NCI-H1048 (cell line): ENCODE results near the gene SCAMP1.
"Not testable (repeated sequence)": the region's sequence is repeated elsewhere in the genome, so short reads cannot be mapped to it uniquely, and the experiment has no call there.

Experiments used
- DNase-seq: peaks from one replicate; lab custom pipeline; 2025; lab: John Stamatoyannopoulos, UW

Gene SCAMP1

DNA sequence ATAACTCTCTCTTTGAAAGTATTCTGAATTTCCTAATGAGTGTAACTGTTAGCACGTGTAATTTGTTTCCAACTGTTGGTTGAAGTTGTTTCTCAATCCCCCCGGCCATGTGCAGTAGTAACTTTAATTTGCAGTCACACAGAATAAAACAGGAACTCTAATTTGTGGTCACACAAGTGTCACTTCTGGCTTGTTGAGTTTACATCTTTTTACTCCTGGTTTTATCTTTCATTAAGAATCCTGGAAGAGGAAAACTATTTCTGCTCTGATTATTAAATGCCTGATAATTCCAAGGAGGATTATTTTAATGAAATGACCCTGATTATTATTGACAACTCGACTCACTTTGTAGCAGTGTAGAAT lies 1.2 kb downstream of the SCAMP1 start:
- DNase-seq: no peak

DNA sequence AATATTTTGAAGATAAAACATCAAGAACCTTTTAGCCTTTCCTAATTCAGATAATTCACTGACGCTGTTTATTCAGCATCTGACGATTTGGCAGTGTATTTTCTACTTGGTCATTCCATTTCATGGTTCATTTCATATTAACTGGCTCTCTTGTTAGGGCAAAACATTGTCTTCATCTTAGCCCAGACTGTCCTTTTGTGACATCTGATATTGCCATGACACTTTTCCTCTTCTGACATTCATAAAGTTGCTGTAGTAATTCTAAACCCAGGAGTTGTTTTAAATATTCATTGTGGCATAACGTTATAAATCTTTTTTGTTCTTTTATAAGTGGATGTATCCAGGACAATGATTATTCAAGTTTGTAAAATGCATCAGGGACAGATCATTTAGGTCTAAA lies 1.8 kb downstream of the SCAMP1 start:
- DNase-seq: no peak

DNA sequence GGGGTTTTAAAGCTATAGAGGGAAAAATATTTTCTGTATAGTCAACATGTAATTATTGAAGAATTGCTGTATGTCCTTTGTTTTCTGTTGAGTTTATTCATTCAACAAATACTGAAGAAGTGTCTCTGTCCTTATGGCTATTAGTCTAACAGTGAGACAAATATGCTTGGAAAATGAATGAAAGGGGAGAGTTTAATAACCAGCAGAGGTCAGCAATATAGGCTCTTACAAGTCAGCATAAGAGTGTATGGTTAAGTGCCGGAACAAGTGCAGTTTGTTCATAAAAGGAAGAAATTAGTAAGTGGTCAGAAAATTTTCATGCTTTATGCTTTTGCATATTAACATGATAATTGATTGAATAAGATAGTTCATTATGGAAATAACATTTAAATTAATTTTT lies 3.6 kb downstream of the SCAMP1 start:
- DNase-seq: no peak

DNA sequence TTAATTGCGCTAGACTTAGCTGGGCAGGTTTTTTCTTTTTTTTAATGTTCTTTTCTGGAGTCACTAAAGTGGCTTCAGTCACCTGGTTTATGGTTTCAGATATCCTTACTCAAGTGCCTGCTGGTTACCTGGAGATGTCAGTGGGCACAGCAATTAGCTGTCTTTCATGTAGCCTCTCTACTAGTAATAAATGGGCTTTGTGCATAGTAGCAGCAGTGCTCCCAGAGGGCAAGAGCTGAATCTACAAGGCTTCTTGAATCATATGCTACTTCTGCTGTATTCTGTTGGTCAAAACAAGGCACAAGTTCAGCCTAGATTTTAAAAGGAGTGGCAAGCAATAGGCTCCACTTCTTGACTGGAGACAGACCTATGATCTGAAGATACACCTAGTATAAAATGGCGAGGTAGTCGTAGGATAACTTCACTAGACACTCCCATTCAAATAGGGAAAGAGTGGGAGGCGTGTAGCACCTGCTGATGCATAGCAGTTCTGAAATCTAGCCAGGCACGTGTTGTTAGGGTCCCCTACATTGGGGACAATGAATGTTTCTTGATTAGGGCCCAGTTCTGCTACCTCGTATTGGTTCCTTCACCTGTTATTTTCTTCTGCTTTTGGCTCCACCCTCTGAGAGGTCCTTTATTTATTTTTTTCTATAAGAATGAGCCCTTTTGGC lies 7.0 kb downstream of the SCAMP1 start:
- no peak for DNase-seq

DNA sequence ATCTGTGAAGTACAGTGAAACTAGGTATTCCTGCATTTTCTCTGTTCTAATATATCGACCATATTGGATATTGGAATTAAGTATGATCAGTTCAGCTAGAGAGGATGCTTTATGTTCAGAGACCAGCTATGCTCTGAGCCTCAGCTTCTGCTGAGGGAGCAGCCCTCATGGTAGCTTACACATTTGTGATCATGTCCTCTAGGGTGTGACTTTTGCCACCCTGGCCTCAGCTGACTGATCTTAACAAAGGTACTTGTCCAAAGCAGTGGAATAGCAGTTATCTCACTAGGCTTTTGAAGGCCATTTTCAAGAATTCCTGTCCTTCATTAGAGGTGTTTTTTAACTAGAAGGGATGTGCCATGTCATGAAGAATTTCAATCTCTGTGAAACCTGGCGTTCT lies 9.3 kb downstream of the SCAMP1 start:
- no peak for DNase-seq

DNA sequence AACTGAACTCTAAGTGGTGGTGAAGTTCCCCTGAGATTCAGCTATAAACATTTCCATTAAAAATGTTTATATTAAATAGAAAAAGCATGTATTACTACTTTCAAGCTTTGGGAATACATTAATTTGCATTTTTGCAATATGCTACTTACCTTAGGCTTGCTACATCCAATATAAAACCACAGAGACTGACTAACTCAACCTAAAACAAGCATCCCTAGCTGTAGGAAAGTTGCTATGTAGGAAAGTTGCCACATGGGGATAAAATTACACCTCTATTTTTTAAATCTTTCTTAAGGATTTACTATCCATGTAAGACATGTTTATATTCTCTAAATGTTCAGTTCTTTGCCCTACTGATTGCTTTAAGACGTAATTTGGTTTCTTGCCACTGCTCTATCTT lies 12.8 kb downstream of the SCAMP1 start:
- no peak for DNase-seq

DNA sequence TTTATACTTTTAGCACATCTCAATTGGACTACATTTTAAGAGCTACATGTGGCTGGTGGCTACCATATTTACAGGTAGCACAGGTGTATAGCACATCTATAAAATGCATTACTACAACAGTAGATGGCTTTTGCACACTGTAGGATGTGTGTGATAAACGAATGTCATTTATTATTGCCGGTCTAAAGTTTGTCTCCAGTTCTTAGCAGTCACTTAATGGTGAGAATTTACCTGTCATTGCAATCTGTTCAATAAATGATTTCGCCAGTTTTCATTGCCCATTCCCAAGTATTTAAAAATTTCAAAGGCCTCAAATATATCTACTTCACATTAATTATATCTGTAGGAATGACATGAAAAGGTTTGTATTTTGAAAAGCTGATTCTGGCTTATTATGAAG lies 15.9 kb downstream of the SCAMP1 start:
- DNase-seq: no peak

DNA sequence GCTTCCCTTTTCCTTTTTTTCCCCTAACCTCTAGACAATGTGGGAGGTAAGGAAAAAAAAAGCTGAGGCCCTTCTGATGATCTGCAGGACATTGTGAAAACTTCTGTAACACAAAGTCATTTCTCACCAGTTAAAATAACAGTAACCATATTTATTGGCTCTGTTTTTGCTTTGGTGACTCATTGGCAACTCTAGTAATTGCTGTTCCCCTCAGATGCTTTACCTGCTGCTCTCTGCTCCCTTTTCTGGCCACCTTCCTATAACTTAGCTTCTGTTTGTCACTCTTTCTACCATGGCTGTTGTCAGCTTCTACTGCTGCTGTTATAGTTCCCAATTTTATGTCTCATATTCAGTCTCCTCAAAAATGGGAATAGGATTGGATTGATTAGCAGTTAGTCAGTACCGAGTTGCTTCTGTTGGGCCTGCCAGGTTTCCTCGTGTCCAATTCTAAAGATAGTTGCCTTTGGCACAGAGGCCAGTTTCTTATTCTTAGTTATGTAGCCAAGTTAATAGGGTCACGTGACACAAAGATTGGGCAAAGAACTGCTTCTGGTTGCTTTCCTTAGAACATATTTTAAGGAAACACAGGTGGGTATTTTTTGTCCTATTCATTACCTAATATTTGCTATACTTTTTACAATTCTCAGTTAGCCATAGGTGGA lies 16.8 kb downstream of the SCAMP1 start:
- DNase-seq: no peak

DNA sequence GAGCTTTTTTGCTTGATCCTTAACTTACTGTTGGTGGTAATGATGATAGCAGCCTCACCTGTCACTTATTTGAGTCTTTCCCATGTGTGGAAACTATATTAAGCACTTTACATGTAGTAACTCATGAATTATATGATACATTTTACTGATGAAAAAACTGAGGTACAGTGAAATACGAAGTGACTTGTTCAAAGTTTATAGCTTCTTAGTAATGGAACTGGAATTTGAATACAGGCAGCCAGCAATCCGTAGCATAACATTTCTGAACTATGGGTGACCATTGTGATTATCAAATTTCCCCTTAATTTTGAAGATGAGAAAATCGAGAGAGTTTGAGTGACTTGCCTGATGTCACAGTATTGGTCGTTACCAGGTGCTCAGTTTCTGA lies 17.3 kb downstream of the SCAMP1 start:
- no peak for DNase-seq

DNA sequence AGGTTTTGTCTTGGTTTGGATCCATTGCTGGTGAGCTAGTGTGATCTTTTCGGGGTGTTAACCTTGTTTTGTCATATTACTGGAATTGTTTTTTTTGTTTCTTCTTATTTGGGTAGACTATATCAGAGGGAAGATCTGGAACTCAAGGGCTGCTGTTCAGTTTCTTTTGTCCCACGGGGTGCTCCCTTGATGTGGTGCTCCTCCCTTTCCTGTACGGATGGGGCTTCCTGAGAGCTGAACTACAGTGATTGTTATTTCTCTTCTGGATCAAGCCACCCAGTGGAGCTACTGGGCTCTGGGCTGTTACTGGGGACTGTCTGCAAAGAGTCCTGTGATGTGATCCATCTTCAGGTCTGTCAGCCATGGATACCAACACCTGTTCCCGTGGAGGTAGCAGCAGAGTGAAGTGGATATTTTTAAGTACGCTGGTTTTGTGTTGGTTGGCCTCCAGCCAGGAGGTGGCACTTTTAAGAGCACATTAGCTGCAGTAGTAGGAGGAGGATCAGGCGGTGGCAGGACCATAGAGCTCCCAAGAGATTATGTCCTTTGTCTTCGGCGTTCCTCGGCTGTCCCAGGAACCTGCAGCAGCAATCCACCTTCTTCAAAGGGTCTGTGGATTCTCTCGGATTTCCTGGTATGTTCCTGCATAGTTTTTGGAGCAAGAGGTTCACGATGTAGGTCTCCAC lies 27.2 kb downstream of the SCAMP1 start:
- DNase-seq: no peak

DNA sequence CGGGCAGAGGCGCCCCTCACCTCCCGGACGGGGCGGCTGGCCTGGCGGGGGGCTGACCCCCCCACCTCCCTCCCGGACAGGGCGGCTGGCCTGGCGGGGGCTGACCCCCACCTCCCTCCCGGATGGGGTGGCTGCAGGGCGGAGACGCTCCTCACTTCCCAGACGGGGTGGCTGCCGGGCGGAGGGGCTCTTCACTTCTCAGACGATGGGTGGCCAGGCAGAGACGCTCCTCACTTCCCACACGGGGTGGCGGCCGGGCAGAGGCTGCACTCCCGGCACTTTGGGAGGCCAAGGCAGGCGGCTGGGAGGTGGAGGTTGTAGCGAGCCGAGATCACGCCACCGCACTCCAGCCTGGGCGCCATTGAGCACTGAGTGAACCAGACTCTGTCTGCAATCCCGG lies 30.9 kb downstream of the SCAMP1 start:
- DNase-seq: not testable (repeated sequence)

DNA sequence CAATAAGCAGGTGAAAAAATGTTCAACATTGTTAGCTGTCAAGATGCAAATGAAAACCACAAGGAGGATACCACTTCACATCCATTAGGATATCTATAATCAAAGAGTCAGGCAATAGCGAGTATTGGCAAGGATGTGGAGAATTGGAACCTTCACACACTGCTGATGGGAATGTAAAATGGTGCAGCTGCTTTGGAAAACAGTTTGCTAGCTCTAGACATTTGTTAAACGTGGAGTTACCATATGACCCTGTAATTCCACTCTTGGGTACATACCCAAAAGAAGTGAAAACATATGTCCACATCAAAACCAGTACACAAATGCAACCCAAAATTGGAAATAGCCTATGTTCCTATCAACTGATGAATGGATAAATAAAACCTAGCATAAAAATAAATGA lies 37.4 kb downstream of the SCAMP1 start:
- DNase-seq: no peak

DNA sequence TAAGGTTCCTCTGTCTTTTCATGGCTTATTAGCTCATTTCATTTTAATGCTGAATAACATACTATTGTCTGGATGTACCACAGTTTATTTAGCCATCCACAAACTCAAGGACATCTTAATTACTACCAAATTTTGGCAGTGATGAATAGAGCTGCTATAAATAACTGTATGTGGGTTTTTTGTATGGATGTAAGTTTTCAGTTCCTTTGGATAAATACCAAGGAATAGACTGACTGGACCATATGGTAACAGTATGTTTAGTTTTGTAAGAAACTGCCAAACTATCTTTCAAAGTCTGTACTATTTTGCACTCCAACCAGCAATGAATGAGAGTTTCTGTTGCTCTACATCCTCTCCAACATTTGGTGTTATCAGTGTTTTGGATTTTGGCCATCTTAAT lies 38.7 kb downstream of the SCAMP1 start:
- DNase-seq: no peak

DNA sequence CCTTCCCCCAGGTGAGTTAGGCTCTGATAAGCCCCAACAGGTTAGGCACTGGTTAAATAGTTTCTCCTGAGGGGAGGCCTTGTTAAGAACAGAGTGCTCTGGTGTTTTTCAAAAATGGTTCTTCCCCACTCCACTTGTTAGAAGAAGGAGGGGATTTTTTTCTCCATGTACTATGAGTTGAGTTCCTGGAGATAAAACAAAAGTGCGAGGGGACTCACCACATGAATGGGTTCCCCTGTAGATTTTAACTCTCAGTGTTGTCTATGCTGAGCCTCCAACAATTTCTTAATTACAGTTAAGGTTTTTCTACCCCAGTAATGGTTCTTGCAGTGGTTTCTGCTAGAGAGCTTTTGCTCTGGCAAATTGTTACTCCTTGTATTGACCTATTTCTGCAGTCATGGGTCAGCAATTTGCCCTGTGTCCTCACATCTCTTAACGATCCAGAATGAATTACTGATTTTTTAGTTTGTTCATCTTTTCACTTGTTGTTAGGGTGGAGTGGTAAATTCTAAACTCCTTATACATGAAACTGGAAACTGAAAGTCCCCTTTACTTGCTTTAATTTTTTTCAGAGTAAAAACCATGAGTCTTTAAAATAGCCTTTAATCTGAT lies 44.4 kb downstream of the SCAMP1 start:
- no peak for DNase-seq

DNA sequence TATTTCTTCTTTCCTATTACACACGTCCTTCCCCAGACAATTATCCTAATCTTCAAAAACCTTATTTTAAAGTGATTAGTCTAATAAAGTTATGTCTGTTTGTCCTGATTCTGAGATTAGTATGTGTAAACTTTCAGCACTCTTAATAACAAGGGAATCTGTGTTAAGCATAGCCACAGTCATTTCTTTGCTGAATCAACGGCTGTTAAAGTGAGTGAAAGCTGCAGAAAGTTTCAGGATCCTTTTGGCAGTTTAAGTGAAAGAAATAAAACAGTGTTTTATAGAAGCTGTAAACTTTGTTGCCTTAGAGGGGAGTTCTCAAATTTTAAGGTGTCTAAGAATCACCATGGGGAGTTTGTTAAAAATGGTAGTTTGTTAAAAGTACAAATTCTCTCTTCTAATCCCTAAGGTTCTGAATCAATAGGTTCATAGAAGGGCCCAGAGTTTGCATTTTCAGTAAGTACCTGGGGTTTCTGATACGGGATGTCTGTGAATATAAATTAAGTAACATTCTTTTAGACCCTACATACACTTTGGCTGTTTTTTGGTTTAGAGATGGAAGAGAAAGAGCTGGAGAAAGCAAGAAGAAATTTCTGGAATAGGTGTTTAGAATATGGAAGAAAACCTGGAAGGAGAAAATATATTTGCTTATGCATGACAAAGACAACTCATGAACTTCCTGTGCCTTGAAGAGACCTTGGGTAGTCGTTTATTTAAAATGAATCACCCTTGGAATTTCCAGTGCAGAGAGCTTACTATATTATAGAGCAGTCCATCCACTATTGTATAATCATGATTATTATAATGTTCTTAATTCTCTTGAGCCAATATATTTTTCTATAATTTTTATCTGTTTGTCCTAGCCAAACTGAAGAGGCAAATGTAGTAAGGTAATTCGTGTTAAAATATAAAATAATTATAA lies 45.7 kb downstream of the SCAMP1 start:
- no peak for DNase-seq

DNA sequence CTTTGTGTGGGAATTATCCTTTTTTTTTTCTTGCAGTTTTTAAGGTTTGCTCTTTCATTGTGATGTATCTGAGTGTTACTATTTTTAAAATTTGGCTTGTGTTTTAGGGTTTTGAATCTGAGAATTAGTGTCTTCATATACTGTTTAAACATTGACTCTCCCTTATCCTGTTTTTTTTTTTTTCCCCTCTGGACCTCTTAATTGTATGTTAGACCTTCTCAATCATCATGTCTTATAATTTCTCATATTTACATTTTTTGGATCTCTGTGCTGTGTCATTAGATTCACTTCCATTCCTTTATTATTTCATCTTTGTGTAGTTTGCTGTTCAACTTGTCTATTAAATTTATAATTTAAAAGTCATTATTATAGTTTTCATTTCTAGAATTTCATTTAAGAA lies 47.0 kb downstream of the SCAMP1 start:
- no peak for DNase-seq

DNA sequence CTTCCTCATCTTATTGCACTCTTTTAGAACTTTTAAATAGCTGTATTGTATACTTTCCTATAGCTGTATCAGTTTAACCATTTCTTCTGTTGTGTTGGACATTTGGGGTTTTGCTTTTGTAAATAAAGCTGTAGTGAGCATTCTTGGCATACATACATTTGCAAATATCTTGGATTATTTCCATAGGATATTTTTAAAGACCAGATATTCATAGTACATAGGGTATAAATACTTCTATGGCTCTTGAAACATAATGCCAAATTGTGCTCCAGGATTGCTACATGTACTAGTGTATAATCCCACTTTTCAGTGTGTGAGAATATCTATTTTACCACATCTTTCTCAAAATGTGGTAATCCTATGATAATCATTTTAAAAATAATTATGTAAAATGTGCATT lies 51.2 kb downstream of the SCAMP1 start:
- DNase-seq: no peak

DNA sequence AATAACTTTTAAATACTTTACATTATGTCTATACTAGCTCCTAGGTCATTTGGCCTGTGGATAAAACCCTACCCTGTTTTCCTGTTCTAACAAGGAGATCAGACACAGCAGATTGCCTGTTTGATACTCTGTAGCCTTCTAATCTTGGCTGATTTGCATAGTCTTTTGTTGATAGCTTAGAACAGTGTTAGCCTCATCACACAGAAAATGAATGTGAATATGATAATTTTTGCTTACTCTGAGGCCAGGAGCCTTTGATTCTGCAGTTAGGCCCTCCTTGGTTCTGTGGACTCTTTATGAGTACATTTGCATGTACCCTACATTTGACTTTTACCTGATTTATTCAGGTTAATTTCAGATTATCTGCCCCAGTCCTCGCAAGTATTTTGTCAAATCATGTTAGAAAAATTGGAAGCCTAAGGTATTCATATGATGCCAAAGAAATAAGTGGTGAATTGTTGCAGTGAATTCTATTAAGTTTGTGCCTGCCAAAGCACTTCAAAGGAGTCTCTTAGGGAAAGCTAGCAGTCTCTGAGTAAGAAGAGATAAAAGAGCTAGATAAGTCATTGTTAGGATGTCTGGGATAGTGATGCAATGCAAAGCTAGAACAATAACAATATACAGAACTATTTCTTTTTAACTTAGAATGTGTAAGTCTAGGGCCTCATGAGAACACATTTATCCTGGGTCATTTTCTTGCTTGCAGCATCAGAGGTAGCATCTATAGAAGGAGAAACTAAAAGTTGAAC lies 56.4 kb downstream of the SCAMP1 start:
- peak; percentile 22 for DNase-seq

DNA sequence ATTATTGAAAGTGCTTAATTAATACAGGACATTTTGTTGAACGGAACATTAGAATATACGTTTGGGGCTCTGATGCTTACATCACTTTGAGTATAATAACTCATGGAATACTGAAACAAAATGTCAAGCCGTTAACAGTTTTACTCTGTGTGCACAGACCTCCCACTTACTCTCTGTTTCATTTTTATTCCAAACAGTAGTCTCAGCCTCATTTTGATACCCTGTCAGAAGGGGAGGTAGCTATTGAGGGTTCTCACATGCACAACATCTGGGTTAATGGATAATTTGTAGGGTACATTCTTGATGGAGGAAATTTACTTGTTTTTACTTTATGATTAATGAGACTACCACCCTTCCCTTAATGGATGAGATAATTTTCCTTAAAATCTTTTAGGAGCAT lies 59.0 kb downstream of the SCAMP1 start:
- DNase-seq: no peak

DNA sequence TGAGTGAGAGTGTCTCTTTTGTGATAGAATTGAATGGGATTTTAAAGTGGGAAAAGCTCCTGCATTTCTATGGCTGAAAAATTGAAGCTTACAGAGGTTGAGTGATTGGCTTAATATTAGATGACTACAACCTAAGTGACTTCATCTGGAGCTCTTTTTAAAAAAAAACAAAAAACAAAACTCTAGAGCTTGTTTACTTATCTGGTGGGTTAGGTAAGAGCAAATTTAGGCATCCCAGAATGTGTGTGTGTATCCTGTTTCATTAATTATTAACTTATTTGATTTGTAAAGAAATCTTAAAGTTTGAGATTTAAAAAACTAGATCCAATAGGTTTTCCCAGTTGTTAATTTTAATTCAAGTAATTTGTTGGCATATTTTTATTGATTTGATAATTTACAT lies 60.1 kb downstream of the SCAMP1 start:
- DNase-seq: no peak

DNA sequence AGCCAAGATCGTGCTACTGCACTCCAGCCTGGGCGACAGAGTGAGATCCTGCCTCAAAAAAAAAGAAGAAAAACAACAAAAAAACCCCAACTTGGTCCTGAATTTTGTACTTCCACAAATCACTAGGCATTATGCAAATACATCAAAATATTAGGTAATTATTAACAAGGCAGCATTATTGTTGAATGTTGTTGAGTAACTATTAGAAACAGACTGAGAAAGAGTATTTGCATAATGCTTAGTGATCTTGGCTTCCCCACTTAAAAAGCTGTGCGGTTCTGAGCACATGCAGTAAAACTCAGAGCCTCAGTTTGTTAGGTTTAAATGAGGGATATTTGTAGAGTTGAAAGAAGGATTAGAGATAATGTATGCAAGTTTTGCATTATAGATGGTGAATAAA lies 64.2 kb downstream of the SCAMP1 start:
- DNase-seq: peak; percentile 54
